Adipocyte (in vitro differentiated cells): ENCODE results near the gene REX1BD.

Experiments
- DNase-seq: peaks from one replicate; pipeline ENCODE4 v3.0.0-alpha.2; 2015; ENCODE audit warnings: low read depth
- H3K27me3 ChIP-seq: replicated peaks from 2 replicates; pipeline ENCODE4 v1.7.0; 2013; ENCODE audit warnings: mild to moderate bottlenecking, low read length, moderate library complexity; ENCODE audit not compliant: control insufficient read depth, insufficient read depth
- H3K36me3 ChIP-seq: 2 replicates; pipeline ENCODE4 v1.7.0; 2013; ENCODE audit warnings: low read length, mild to moderate bottlenecking, moderate library complexity; ENCODE audit not compliant: control insufficient read depth, insufficient read depth, severe bottlenecking
- H3K4me1 ChIP-seq: 2 replicates; pipeline ENCODE4 v1.7.0; 2013; ENCODE audit warnings: mild to moderate bottlenecking, low read length, moderate library complexity; ENCODE audit not compliant: control insufficient read depth, insufficient read depth
- H3K4me3 ChIP-seq: 2 replicates; pipeline ENCODE4 v1.7.0; 2013; ENCODE audit warnings: mild to moderate bottlenecking, low read length, moderate library complexity
- H3K9ac ChIP-seq: 2 replicates; pipeline ENCODE4 v1.7.0; 2013; ENCODE audit warnings: mild to moderate bottlenecking, low read length, moderate library complexity
- H3K9me3 ChIP-seq: 2 replicates; pipeline ENCODE4 v1.7.0; 2013; ENCODE audit warnings: mild to moderate bottlenecking, low read length, moderate library complexity; ENCODE audit not compliant: control insufficient read depth

Gene REX1BD

DNA sequence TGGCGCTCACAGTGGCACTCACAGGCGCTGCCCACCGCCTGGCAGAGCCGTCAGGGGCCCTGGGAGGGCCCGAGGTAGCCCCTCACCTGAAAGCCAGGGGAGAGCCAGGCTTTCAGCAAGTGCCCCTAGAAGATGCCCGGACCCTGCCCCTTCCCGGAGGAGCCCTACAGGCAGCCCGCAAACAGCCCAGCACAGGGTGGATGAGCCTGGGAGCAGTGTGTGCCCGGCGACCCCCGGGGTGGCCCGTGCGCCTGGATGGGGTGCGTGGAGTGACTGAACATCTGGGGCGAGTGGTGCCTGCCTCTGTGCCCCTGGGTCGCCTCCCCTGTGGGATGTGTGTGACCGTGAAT, 16.6 kb downstream of the REX1BD start:
- Histone ChIP-seq H3K9me3 (no peaks in the 10 kb centered on the region), H3K9ac (peak overlapping the region; percentile 92), H3K36me3 (peaks cover 19% of the 10 kb centered on the region), H3K4me3 (peak overlapping the region; percentile 88), H3K4me1 (peaks cover 19% of the 10 kb centered on the region), H3K27me3 (no peaks in the 10 kb centered on the region)
- DNase-seq, result no peak

DNA sequence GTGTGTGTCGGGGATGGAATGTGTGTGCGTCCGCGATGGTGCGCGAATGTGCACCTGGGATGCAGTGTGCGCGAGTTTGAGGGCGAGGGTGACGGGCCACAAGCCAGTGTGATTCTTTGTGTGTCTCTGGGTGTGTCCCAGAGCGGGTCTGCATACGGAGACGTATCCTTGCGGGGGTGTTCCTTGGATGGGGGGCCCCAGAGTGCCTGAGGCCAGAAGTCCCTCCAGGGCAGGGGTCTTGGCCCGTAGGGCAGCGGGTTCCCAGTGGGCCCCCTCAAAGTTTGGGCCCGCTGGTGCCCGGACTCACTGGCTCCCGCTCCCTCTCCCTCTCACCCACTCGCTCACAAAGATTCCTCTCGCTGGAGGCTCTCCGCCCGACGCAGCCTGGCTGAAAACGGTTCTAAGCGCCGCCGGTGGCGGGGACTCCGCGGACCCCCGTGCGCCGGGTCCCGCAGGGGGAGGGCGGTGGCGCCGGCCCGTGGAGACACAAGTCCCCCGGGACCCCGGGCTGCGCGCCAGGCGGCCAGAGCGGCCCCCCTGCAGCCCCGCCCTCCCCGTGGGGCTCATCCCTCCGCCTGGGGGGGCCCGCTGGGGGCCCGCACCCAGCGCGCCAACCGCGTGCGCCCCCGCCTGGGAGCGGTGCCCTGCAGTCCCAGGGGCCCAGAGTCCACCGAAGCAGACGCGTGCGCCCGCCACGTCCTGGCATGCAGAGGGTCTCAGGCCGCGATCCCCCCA, 17.1 kb downstream of the REX1BD start:
- H3K36me3 ChIP-seq, result peaks cover 17% of the 10 kb centered on the region
- H3K9ac ChIP-seq, result peak overlapping the region; percentile 92
- H3K4me1 ChIP-seq, result peaks cover 21% of the 10 kb centered on the region
- no peaks in the 10 kb centered on the region for H3K27me3 ChIP-seq
- DNase-seq, result no peak
- peak overlapping the region; percentile 88 for H3K4me3 ChIP-seq
- no peaks in the 10 kb centered on the region for H3K9me3 ChIP-seq

DNA sequence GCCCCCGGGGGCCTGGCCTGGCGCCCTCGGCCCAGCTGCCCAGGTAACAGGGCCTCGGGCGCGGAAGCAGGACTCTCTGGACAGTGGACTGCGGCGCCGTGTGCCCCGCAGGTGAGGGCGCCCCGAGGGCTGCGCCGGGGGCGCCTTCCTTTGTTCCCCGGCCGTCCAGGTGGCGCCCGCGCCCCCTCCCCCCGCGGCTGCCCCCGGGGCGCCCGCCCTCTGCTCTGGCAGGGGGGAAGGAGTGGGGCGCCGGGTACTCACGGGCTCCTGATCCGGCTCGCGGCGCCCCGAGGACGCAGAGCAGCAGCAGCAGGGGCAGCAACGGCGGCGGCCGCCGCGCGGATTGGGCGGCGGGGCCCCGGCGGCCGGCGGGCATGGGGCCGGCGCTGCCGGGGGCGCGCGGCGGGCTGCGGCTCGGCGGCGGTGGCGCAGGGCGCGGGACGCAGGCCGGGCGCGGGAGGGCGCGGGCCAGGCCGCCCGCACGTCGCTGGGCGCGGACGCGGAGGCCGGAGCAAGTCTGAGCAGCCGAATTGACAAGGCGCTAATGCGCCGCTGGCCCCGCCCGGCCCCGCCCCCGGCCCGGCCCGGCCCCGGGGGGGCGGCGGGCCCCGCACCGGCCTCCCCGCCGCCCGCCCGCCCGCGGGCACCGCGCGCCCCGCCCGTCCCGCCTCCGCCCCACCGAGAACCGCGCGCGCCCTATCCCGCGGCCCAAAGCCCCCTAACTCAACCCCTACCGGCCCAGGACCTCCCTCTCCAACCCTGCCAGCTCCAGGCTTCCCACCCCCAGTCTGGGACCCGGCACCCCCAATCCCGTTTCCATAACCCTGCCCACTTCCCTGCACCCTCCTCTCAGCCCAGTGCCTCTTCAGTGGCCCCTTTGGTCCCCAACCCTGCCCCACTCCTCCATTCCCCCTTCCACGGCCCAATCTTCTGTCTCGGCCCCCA, 18.0 kb downstream of the REX1BD start, which contains the start of gene CRLF1:
CRLF1 (minus strand) TSS at position 519 of the 945 bp plus-strand sequence; CDS start at position 376, 143 bp downstream.
- peak within 1 kb of the TSS; percentile 92 for H3K9ac ChIP-seq
- H3K9me3 ChIP-seq, result no peaks in the 10 kb centered on the region
- peak within 1 kb of the TSS; percentile 88 for H3K4me3 ChIP-seq
- DNase-seq, result peak; percentile 36
- H3K27me3 ChIP-seq, result peaks cover 4% of the 10 kb centered on the region
- peaks cover 8% of the 10 kb centered on the region for H3K36me3 ChIP-seq
- H3K4me1 ChIP-seq, result peaks cover 26% of the 10 kb centered on the region

DNA sequence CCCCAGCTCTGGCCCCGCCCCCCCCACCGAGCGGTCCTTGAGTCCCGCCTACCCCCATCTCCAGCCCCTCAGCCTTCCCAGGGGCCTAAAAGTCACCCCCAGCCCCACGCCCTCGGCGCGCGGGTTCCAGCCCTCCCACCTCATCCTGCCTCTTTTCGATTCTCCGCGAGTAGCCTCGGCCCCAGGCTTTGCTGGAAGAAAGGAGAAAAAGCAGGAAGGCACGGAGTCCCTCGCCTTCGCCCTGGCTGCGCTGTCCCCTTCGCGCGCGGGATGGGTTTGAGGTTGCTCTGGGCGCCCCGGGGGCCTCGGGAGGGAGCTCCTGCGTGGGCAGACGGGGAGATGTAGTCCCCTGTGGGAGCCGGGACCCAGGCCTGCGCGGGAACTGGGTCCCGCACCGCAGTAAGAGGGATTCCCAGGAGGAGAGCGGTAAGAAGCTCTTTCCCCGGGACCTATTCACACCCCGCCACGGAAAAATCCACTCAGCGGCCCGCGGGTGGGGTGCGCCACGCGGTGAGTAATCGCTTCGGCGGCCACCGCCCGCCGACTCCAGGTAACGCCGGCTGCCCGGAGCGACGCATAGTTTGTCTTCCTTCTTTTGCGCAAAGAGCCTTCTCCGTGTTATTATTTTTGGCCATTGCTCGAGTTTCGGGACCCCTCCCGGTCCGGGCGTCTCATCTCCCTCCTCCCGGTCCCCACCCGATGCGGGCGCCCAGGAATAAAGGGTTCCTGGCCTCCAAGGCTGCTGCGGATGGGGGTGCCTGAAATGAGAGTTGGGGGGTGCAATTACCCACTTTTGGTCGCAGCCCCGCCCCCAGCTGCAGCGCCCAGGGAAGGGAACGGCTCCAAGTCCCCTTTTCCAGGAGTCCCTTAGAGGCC, 18.9 kb downstream of the REX1BD start:
- H3K4me3 ChIP-seq, result peak overlapping the region; percentile 82
- no peaks in the 10 kb centered on the region for H3K9me3 ChIP-seq
- no peaks in the 10 kb centered on the region for H3K36me3 ChIP-seq
- peak overlapping the region; percentile 91 for H3K9ac ChIP-seq
- peaks cover 33% of the 10 kb centered on the region for H3K4me1 ChIP-seq
- H3K27me3 ChIP-seq, result peaks cover 13% of the 10 kb centered on the region
- DNase-seq, result peak; percentile 21

DNA sequence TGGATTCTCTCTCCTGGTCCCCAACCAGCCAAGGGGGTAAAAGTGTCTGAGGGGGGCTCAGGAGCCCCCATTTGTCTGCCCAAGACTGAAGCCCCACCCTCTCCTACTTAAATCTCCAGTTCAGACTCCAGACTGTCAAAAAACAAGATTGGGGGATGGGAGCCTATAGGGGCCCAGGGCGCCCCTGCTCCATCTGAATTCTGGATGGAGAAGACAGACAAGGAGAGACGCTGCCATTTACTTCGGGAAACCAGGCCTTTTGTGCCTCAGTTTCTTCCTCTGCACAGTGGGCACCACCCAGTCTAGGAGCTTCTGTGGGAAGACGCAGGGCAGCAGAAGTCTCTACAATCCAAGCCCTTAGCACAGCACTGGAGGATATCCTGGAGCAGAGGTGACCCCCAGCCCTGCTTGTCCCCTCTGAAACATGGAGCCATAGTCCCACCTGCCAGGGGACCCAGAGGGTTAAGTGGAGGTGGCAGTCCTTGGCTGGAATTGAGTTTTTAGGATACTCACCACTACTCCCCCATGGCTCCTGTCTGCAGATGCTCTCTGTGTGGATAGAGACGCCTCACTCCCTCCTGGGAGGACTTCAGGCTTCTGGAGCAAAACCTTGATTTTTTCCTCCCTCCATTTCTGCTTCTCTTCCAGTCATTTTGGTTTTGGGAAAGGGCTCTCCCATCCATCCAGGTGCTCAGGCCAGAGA, 19.7 kb downstream of the REX1BD start:
- H3K9me3 ChIP-seq, result no peaks in the 10 kb centered on the region
- H3K36me3 ChIP-seq, result no peaks in the 10 kb centered on the region

DNA sequence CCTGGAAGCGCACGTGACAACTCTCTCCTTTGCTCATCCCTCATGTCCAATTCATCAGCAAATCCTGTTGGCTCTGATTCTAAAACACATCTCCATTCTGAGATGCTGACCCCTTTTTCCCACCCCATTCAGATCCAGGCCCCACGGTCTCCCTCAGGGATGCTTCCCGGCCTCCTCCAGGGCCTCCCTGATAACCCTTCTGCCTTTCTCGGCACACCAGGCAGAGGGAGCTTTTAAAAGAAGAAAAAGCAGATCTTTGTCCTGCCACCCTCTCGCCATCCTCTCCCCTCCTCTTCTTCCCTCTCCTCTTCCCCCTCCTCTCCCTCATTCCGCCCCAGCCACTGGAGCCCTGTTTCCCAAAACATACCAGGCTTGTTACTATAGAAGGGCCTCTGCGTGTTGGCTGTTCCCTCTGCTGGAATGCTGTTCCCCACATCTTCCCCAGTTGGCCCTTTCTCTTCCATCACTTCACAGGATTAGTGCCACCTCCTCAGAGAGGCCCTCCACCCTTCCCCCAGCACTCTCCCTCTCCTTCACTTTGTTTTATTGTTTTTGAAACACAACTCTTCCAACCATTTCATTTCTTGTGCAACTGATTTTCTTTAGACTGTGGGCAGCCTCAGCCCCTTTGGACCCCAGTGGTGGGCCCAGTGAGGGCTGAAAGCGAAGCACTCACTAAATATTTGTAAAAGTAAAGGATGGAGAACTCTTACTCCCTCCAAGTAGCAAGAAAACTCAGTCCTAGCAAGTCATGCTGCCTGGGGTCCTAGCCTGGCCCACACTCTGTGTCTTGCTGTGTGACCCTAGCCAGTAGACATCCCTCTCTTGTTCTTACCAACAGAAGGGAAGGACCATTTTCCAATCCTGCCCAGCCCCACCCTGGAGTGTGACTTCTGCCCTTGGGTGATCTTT, 20.5 kb downstream of the REX1BD start:
- peaks cover 24% of the 10 kb centered on the region for H3K4me1 ChIP-seq
- DNase-seq, result no peak
- H3K27me3 ChIP-seq, result peaks cover 13% of the 10 kb centered on the region
- peak overlapping the region; percentile 82 for H3K4me3 ChIP-seq
- peak overlapping the region; percentile 91 for H3K9ac ChIP-seq
- H3K36me3 ChIP-seq, result no peaks in the 10 kb centered on the region
- no peaks in the 10 kb centered on the region for H3K9me3 ChIP-seq

More for the DNA sequence above, 19.7 kb downstream of the REX1BD start:
- H3K4me3 ChIP-seq, result peak overlapping the region; percentile 82
- peaks cover 27% of the 10 kb centered on the region for H3K4me1 ChIP-seq
- no peak for DNase-seq
- H3K27me3 ChIP-seq, result peaks cover 13% of the 10 kb centered on the region
- H3K9ac ChIP-seq, result peak overlapping the region; percentile 91

DNA sequence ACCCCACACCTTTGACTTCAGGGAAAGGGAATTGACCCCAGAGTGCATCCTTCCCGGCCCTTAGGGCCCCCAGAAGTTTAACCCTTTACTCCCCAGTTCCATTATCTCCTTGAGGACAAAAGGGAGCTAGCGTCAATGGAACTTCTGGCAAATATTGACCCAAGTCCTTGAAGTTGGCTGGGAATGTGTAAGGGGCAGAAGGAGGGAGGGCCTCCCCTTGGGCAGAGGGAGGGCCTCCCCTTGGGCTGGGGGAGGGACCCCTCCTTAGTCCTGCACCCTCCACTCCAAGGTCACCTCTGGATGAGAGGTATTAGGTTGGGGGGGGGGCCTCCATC, 21.1 kb downstream of the REX1BD start:
- peaks cover 24% of the 10 kb centered on the region for H3K4me1 ChIP-seq
- H3K9ac ChIP-seq, result no peak overlapping the region
- no peak for DNase-seq
- no peak overlapping the region for H3K4me3 ChIP-seq
- no peaks in the 10 kb centered on the region for H3K9me3 ChIP-seq
- H3K27me3 ChIP-seq, result peaks cover 13% of the 10 kb centered on the region
- no peaks in the 10 kb centered on the region for H3K36me3 ChIP-seq

DNA sequence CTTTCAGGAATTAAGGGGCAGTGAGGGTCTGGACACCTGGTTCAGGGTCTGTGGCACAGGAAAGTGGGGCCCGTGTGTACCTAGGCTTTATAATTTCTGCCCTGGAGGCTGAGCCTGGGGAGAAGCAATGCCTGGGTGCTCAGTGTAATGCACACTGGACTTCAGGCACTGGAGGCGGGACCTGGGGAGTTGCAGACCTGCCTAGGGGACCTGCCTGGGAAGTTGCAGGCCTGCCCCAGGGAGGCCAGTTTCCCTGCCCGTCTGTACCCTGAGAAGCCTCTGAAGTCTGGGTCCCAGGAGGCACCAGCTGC, 21.6 kb downstream of the REX1BD start:
- H3K4me1 ChIP-seq, result peaks cover 24% of the 10 kb centered on the region
- no peak for DNase-seq
- no peak overlapping the region for H3K4me3 ChIP-seq
- H3K9ac ChIP-seq, result peak overlapping the region; percentile 14
- H3K36me3 ChIP-seq, result no peaks in the 10 kb centered on the region
- H3K9me3 ChIP-seq, result no peaks in the 10 kb centered on the region
- peaks cover 13% of the 10 kb centered on the region for H3K27me3 ChIP-seq

DNA sequence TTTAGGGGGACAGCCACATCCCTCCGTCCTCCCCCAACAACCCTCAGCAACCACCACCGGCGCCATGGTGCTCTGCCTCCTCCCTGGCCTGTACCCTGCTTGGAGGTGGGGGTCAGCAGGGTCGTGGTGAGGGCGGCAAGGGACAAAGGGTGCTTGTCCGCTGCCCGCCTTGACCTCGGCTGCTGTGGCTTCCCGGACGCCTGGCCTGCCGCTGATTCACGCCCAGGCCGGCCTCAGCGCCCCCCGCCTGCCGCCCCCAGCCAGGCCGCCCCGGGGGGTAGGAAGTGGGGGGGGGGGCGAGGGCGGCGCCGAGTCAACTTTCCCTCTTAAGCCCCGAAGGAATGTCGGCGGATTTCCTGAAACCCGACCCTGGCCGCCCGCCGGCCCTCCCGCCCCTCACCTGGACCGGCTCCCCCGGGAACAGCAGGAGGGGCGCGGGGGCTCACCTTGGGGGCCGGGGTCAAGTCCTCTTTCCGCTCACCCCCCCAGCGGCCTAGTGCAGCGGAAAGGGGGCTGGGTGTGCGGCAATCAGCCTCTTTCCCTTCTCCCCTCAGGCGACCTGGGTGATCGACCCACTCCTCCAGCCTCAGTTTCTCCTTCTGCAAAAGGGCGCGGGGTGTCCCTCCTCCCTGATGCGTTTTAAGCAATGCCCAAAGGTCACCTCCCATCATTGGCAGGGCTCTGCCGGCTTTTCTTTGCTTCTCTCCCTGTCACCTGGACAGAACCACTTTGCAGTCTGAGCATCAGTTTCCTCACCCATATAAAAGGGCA, 22.1 kb downstream of the REX1BD start:
- H3K36me3 ChIP-seq, result no peaks in the 10 kb centered on the region
- H3K9me3 ChIP-seq, result no peaks in the 10 kb centered on the region
- H3K4me1 ChIP-seq, result peaks cover 24% of the 10 kb centered on the region
- no peak for DNase-seq
- H3K27me3 ChIP-seq, result peaks cover 13% of the 10 kb centered on the region
- peak overlapping the region; percentile 39 for H3K9ac ChIP-seq
- peak overlapping the region; percentile 17 for H3K4me3 ChIP-seq
